ENCODE results near the gene SLC13A2. TPM values are rescaled to one million over a fixed set of nuclear protein-coding genes. Genes with fewer than 3 reads are reported as not detected.

Gene SLC13A2
- total and polyA plus RNA-seq, 2 donors (not counting 3 experiments of a cell fraction or from before 2014, with no cell fraction given): not detected

GRCh38 chr17:28505986-28506665, 32.7 kb downstream of the SLC13A2 start, which contains the start of gene FOXN1:
Gene FOXN1 (plus strand): TSS chr17:28506348. CDS start chr17:28523970, 17,622 bp downstream.
- Histone ChIP-seq H3K9me3 (replicated peaks; ENCODE audit: control insufficient read depth, insufficient read depth, low read length) (no peaks in the 10 kb centered on the region), H3K27ac (ENCODE audit: insufficient read depth, low read depth, low read length) (no peak within 1 kb of the TSS), H3K9me1 (replicated peaks; ENCODE audit: control insufficient read depth, extremely low read depth, insufficient read depth, low read length) (no peaks in the 10 kb centered on the region), H3K4me3 (replicated peaks in 1 of 3; ENCODE audit: insufficient read depth in 1 of 3, low read depth in 1 of 3, low read length in 3 of 3) (no peak within 1 kb of the TSS), H2AFZ (ENCODE audit: low read depth, low read length) (no peak within 1 kb of the TSS), H3K36me3 (ENCODE audit: control insufficient read depth in 2 of 2, extremely low read depth in 1 of 2, insufficient read depth in 2 of 2, low read length in 2 of 2) (no peaks in the 10 kb centered on the region), H4K20me1 (replicated peaks; ENCODE audit: control insufficient read depth, extremely low read depth, insufficient read depth, low read length) (no peaks in the 10 kb centered on the region), H3K79me2 (ENCODE audit: control insufficient read depth, insufficient read depth, low read length) (no peaks in the 10 kb centered on the region), H3K4me2 (ENCODE audit: insufficient read depth, low read length) (no peak within 1 kb of the TSS), H3K4me1 (ENCODE audit: control insufficient read depth, extremely low read depth, insufficient read depth, low read length) (no peaks in the 10 kb centered on the region), H3K27me3 (ENCODE audit: control insufficient read depth in 2 of 2, insufficient read depth in 2 of 2, low read length in 2 of 2) (peaks cover 19 to 29% of the 10 kb centered on the region in 2 experiments), H3K9ac (replicated peaks; ENCODE audit: extremely low read depth, insufficient read depth, low read length) (no peak within 1 kb of the TSS)
- DNase-seq (ENCODE audit: low read depth, low spot score) (no peak), FAIRE-seq (no peak)
- intact Hi-C loops (cut with micrococcal nuclease) (no loop called here), dilution Hi-C loops (cut with MboI; ENCODE audit: extremely low pct_ligation_motif_present, low sequenced_read_pairs) (no loop called here)
- no TSS peak for BruUV-seq (replicated peaks)
- POLR2A ChIA-PET: no interaction called here
- CTCF ChIA-PET: interaction anchor here (0.8 to 1.1 kb wide), 2 partner anchors 11 to 19 kb away, joined by 3 to 4 read pairs; no protein-coding TSS in a partner anchor
- TF ChIP-seq POLR2A (IDR thresholded peaks at IDR 0.05; ENCODE audit: low read depth, low read length): no peak
- no peak for TF ChIP-seq EZH2 (IDR thresholded peaks at IDR 0.05; ENCODE audit: borderline replicate concordance, low read depth, low read length, severe bottlenecking)
- TF ChIP-seq FOS (IDR thresholded peaks at IDR 0.05; ENCODE audit: borderline replicate concordance, insufficient read depth, low read length): no peak
- no peak for TF ChIP-seq JUN (IDR thresholded peaks at IDR 0.05; ENCODE audit: borderline replicate concordance, insufficient read depth, insufficient read length, low read depth)
- TF ChIP-seq, protein P1, sequence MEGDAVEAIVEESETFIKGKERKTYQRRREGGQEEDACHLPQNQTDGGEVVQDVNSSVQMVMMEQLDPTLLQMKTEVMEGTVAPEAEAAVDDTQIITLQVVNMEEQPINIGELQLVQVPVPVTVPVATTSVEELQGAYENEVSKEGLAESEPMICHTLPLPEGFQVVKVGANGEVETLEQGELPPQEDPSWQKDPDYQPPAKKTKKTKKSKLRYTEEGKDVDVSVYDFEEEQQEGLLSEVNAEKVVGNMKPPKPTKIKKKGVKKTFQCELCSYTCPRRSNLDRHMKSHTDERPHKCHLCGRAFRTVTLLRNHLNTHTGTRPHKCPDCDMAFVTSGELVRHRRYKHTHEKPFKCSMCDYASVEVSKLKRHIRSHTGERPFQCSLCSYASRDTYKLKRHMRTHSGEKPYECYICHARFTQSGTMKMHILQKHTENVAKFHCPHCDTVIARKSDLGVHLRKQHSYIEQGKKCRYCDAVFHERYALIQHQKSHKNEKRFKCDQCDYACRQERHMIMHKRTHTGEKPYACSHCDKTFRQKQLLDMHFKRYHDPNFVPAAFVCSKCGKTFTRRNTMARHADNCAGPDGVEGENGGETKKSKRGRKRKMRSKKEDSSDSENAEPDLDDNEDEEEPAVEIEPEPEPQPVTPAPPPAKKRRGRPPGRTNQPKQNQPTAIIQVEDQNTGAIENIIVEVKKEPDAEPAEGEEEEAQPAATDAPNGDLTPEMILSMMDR (IDR thresholded peaks at IDR 0.05; ENCODE audit: extremely low read depth in 1 of 2, insufficient read depth in 1 of 2, low read depth in 1 of 2, low read length in 2 of 2): no peak
- no peak for TF ChIP-seq GATA2 (IDR thresholded peaks at IDR 0.05; ENCODE audit: insufficient read depth, insufficient read length, low read depth, low read length)
- TF ChIP-seq, protein P2, sequence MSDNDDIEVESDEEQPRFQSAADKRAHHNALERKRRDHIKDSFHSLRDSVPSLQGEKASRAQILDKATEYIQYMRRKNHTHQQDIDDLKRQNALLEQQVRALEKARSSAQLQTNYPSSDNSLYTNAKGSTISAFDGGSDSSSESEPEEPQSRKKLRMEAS (IDR thresholded peaks at IDR 0.05; ENCODE audit: insufficient read depth, insufficient read length): no peak
- TF ChIP-seq POLR2AphosphoS5 (IDR thresholded peaks at IDR 0.05; ENCODE audit: insufficient read depth, low read depth, low read length): no peak
- no peak for TF ChIP-seq MYC (IDR thresholded peaks at IDR 0.05; ENCODE audit: low read depth, low read length)
